GM12891 (cell line): ENCODE data around the gene SPACA6.

Source experiments
- DNase-seq: peaks from one replicate; pipeline ENCODE4 v3.0.0; 2011; ENCODE audit warnings: low spot score; ENCODE audit not compliant: insufficient read length
- FAIRE-seq: peaks from 2 replicates; lab custom pipeline; 2011; peaks lifted over from hg19 to GRCh38; lab: Jason Lieb, UNC
- PAX5 ChIP-seq: IDR thresholded peaks from 2 replicates; pipeline ENCODE4 v1.6.1; 2011; ENCODE audit warnings: low read length, moderate library complexity, mild to moderate bottlenecking; ENCODE audit not compliant: insufficient read depth, severe bottlenecking
- POLR2A ChIP-seq: IDR thresholded peaks from 2 replicates; pipeline ENCODE4 v1.6.1; 2011; ENCODE audit warnings: low read depth, low read length, control low read depth
- POLR2AphosphoS5 ChIP-seq: IDR thresholded peaks from 2 replicates; pipeline ENCODE4 v1.6.1; 2011; ENCODE audit warnings: low read depth, low read length, control low read depth
- POU2F2 ChIP-seq: IDR thresholded peaks from 2 replicates; pipeline ENCODE4 v1.6.1; 2011; ENCODE audit warnings: low read depth, mild to moderate bottlenecking, control low read depth, low read length, moderate library complexity
- SPI1 ChIP-seq: IDR thresholded peaks from 2 replicates; pipeline ENCODE4 v1.6.1; 2011; ENCODE audit warnings: low read depth, low read length, control low read depth
- TAF1 ChIP-seq: IDR thresholded peaks from 2 replicates; pipeline ENCODE4 v1.6.1; 2011; ENCODE audit warnings: low read depth, low read length, control low read depth

The SPACA6 gene

GRCh38 chr19:51743405-51743804 is 50.3 kb downstream of the SPACA6 start:
- no peak for FAIRE-seq
- no peak for TF ChIP-seq SPI1
- TF ChIP-seq POLR2A: no peak
- TF ChIP-seq POU2F2: no peak
- no peak for TF ChIP-seq POLR2AphosphoS5
- TF ChIP-seq TAF1: no peak
- TF ChIP-seq PAX5: no peak
- no peak for DNase-seq

- FAIRE-seq: no peak
- TF ChIP-seq TAF1: no peak
- TF ChIP-seq SPI1: no peak
- TF ChIP-seq POU2F2: no peak
- TF ChIP-seq POLR2A: no peak
- no peak for TF ChIP-seq POLR2AphosphoS5
- no peak for TF ChIP-seq PAX5
Measured at GRCh38 chr19:51746731-51747130, 53.6 kb downstream of the SPACA6 start.

GRCh38 chr19:51749979-51750378 is 56.8 kb downstream of the SPACA6 start:
- FAIRE-seq (no peak), DNase-seq (no peak)
- TF ChIP-seq PAX5 (no peak), TAF1 (no peak), POU2F2 (no peak), POLR2AphosphoS5 (no peak), POLR2A (no peak), SPI1 (no peak)

More at GRCh38 chr19:51746731-51747130, 53.6 kb downstream of the SPACA6 start:
- DNase-seq: no peak

- DNase-seq: no peak
- TF ChIP-seq POLR2A: no peak
- TF ChIP-seq SPI1: no peak
- no peak for TF ChIP-seq POU2F2
- no peak for TF ChIP-seq POLR2AphosphoS5
- TF ChIP-seq TAF1: no peak
- TF ChIP-seq PAX5: no peak
- no peak for FAIRE-seq
Measured at GRCh38 chr19:51750400-51751094, 57.4 kb downstream of the SPACA6 start.

GRCh38 chr19:51751655-51752054 is 58.5 kb downstream of the SPACA6 start, which contains the start of gene FPR1:
Gene FPR1 (minus strand): TSS chr19:51751878. CDS start chr19:51746994, 4,884 bp downstream.
- TF ChIP-seq SPI1 (no peak), POLR2AphosphoS5 (no peak), POLR2A (no peak), PAX5 (no peak), POU2F2 (no peak), TAF1 (no peak)
- FAIRE-seq (no peak), DNase-seq (no peak)

- no peak for FAIRE-seq
- TF ChIP-seq TAF1 (no peak), PAX5 (no peak), POU2F2 (no peak), POLR2AphosphoS5 (no peak)
- no peak for DNase-seq
Measured at GRCh38 chr19:51754109-51754508, 61.0 kb downstream of the SPACA6 start.

- TF ChIP-seq TAF1 (no peak), PAX5 (no peak), POLR2AphosphoS5 (no peak), POU2F2 (no peak), POLR2A (no peak)
- DNase-seq: no peak
- FAIRE-seq: no peak
Measured at GRCh38 chr19:51754770-51755169, 61.6 kb downstream of the SPACA6 start.
